Transverse colon (tissue), 4 donors: Measurements from ENCODE around the gene PTPRN2.

Source experiments
- CTCF ChIP-seq, 5 experiments: fragments of 200-600 bp in 3 of 5; fragments of 450-650 bp in 2 of 5; sonication (generic) in 3 of 5; IDR thresholded peaks; 1 replicate in 2 of 5; 2 replicates in 3 of 5; pipeline ENCODE4 v1.5.1; 2016 to 2017; ENCODE audit warnings: antibody characterized with exemption in 5 of 5, inconsistent platforms in 3 of 5, mild to moderate bottlenecking in 2 of 5, moderate library complexity in 1 of 5
- POLR2A ChIP-seq: fragments of 450-650 bp; IDR thresholded peaks from one replicate; pipeline ENCODE4 v1.6.1; 2016; ENCODE audit warnings: antibody characterized with exemption, mild to moderate bottlenecking, moderate library complexity
- POLR2AphosphoS5 ChIP-seq, 3 donors: sonication (generic); formaldehyde crosslinking; IDR thresholded peaks; one replicate each; pipeline ENCODE4 v1.6.1; 2016; ENCODE audit warnings: antibody characterized with exemption in 3 of 3

- no peak for TF ChIP-seq POLR2A
- TF ChIP-seq CTCF (IDR thresholded peaks at IDR 0.05): no peak
- TF ChIP-seq POLR2AphosphoS5 (IDR thresholded peaks at IDR 0.05): no peak
These were observed 857.0 kb downstream of the PTPRN2 start for GRCh38 chr7:157730614-157731013.
